GM12878 (cell line): Measurements from ENCODE around the gene POLN. TPM values are rescaled to one million over a fixed set of nuclear protein-coding genes. Genes with fewer than 3 reads are reported as not detected.

Source experiments
- ATAC-seq: fragments of 200-7000 bp; cut with Tn5 transposase; 3 replicates; pipeline ENCODE4 v1.9.1; 2020; ENCODE audit warnings: mild to moderate bottlenecking, moderate library complexity
- BruUV-seq: library from RNA; stranded (reverse); fragments of 400-500 nt; replicated peaks from 2 replicates; lab custom pipeline; 2021; lab: Mats Ljungman, UMichigan
- CTCF ChIA-PET: fragments of 300-600 bp; sonication (Branson Sonifier 250); formaldehyde crosslinking; extraction: SDS; loops from one replicate; lab custom pipeline; 2021; ENCODE audit warnings: inconsistent platforms; lab: Yijun Ruan, JAX
- POLR2A ChIA-PET: fragments of 350-600 bp; formaldehyde crosslinking; extraction: SDS; loops from one replicate; lab custom pipeline; 2021; ENCODE audit warnings: inconsistent platforms; lab: Charles Lee
- RAD21 ChIA-PET: fragments of 300-600 bp; sonication (Branson Sonifier 250); formaldehyde crosslinking; loops from one replicate; lab custom pipeline; 2023; ENCODE audit warnings: antibody characterized with exemption; ENCODE audit not compliant: unreplicated experiment; lab: Charles Lee
- SMC1A ChIA-PET: fragments of 300-600 bp; sonication (Branson Sonifier 250); formaldehyde crosslinking; loops from one replicate; lab custom pipeline; 2023; ENCODE audit not compliant: unreplicated experiment, uncharacterized antibody; lab: Charles Lee
- DNase-seq: peaks from one replicate; pipeline ENCODE4 v3.0.0-alpha.2; 2011; ENCODE audit warnings: low read depth, low spot score
- FAIRE-seq: peaks from 3 replicates; lab custom pipeline; 2011; peaks lifted over from hg19 to GRCh38; lab: Jason Lieb, UNC
- H2AFZ ChIP-seq: 2 replicates; pipeline ENCODE4 v1.6.0; 2011; ENCODE audit warnings: low read depth, low read length, control low read depth; ENCODE audit not compliant: control insufficient read depth
- H3K27ac ChIP-seq: 2 replicates; pipeline ENCODE4 v1.5.1; 2011; ENCODE audit warnings: control low read depth; ENCODE audit not compliant: control insufficient read depth, insufficient read depth
- H3K27me3 ChIP-seq, 2 experiments: replicated peaks in 1 of 2; 2 replicates each; pipeline versions ENCODE4 v1.6.0 to v1.6.1; 2011; ENCODE audit warnings: low read length in 1 of 2; ENCODE audit not compliant: control insufficient read depth in 2 of 2, insufficient read depth in 2 of 2
- H3K36me3 ChIP-seq, 2 experiments: 2 replicates each; pipeline ENCODE4 v1.5.1; 2011; ENCODE audit warnings: low read length in 1 of 2; ENCODE audit not compliant: control insufficient read depth in 2 of 2, insufficient read depth in 2 of 2
- H3K4me1 ChIP-seq: 2 replicates; pipeline ENCODE4 v1.6.1; 2011; ENCODE audit warnings: mild to moderate bottlenecking, low read length, moderate library complexity, mixed read lengths; ENCODE audit not compliant: control insufficient read depth, insufficient read depth
- H3K4me2 ChIP-seq: 2 replicates; pipeline ENCODE4 v1.6.0; 2011; ENCODE audit warnings: control low read depth; ENCODE audit not compliant: control insufficient read depth, insufficient read depth
- H3K4me3 ChIP-seq: fragments of 200-600 bp; sonication (generic); 2 replicates; pipeline ENCODE4 v1.5.1; 2016
- H3K79me2 ChIP-seq: 2 replicates; pipeline ENCODE4 v1.6.0; 2011; ENCODE audit warnings: low read length; ENCODE audit not compliant: control insufficient read depth, insufficient read depth
- H3K9ac ChIP-seq: 2 replicates; pipeline ENCODE4 v1.8.0; 2011; ENCODE audit warnings: low read length, control low read depth, mixed read lengths; ENCODE audit not compliant: control insufficient read depth, insufficient read depth
- H3K9me3 ChIP-seq: replicated peaks from 3 replicates; pipeline ENCODE4 v1.5.1; 2011; ENCODE audit warnings: mild to moderate bottlenecking, low read length; ENCODE audit not compliant: control insufficient read depth, insufficient read depth
- H4K20me1 ChIP-seq: 2 replicates; pipeline ENCODE4 v1.6.0; 2011; ENCODE audit not compliant: control insufficient read depth, insufficient read depth
- BCL11A ChIP-seq: IDR thresholded peaks from 2 replicates; pipeline ENCODE4 v1.6.1; 2011; ENCODE audit warnings: low read depth, low read length
- CEBPB ChIP-seq, 2 experiments: fragments of 150-350 bp in 1 of 2; IDR thresholded peaks; 2 replicates each; pipeline ENCODE4 v1.6.1; 2012 to 2014; ENCODE audit warnings: low read depth in 2 of 2, low read length in 2 of 2, borderline replicate concordance in 1 of 2, inconsistent platforms in 1 of 2
- DPF2 ChIP-seq: fragments of 450-650 bp; IDR thresholded peaks from 2 replicates; pipeline ENCODE4 v1.6.1; 2017; ENCODE audit warnings: mild to moderate bottlenecking
- EED ChIP-seq: sonication (generic); IDR thresholded peaks from 2 replicates; pipeline ENCODE4 v1.6.1; 2016; ENCODE audit warnings: antibody characterized with exemption, low read depth
- EGR1 ChIP-seq, 2 experiments: IDR thresholded peaks; 1 replicate in 1 of 2; 2 replicates in 1 of 2; pipeline ENCODE4 v1.6.1; 2011 to 2012; ENCODE audit warnings: low read depth in 2 of 2, low read length in 2 of 2, borderline replicate concordance in 1 of 2, mild to moderate bottlenecking in 1 of 2, moderate library complexity in 1 of 2
- GATAD2B ChIP-seq: fragments of 450-650 bp; conservative IDR thresholded peaks from 2 replicates; pipeline ENCODE4 v1.6.1; 2017; ENCODE audit warnings: low read depth, mild to moderate bottlenecking, moderate library complexity
- HDGF ChIP-seq: fragments of 450-650 bp; IDR thresholded peaks from 2 replicates; pipeline ENCODE4 v1.6.1; 2016; ENCODE audit warnings: antibody characterized with exemption
- JUNB ChIP-seq: IDR thresholded peaks from 2 replicates; pipeline ENCODE4 v1.6.1; 2016; ENCODE audit warnings: antibody characterized with exemption, mild to moderate bottlenecking
- KAT2A ChIP-seq: conservative IDR thresholded peaks from 2 replicates; pipeline ENCODE4 v1.6.1; 2011; ENCODE audit warnings: low read depth, low read length; ENCODE audit not compliant: control insufficient read depth
- PAX8 ChIP-seq: fragments of 450-650 bp; IDR thresholded peaks from 2 replicates; pipeline ENCODE4 v1.6.1; 2017; ENCODE audit warnings: mild to moderate bottlenecking, moderate library complexity
- SIX5 ChIP-seq: IDR thresholded peaks from 2 replicates; pipeline ENCODE4 v1.6.1; 2011; ENCODE audit warnings: mild to moderate bottlenecking, low read depth, low read length, moderate library complexity; ENCODE audit not compliant: severe bottlenecking
- SMAD1 ChIP-seq: fragments of 450-650 bp; IDR thresholded peaks from 2 replicates; pipeline ENCODE4 v1.6.1; 2018; ENCODE audit warnings: mild to moderate bottlenecking, low read depth; ENCODE audit not compliant: partially characterized antibody
- SREBF2 ChIP-seq: IDR thresholded peaks from 2 replicates; pipeline ENCODE4 v1.6.1; 2012; ENCODE audit warnings: mild to moderate bottlenecking, low read length
- SUPT20H ChIP-seq: IDR thresholded peaks from 2 replicates; pipeline ENCODE4 v1.6.1; 2011; ENCODE audit warnings: low read depth, mild to moderate bottlenecking, low read length, moderate library complexity, borderline replicate concordance; ENCODE audit not compliant: control insufficient read depth
- TAF1 ChIP-seq: IDR thresholded peaks from 2 replicates; pipeline ENCODE4 v1.6.1; 2011; ENCODE audit warnings: mild to moderate bottlenecking, low read depth, low read length, borderline replicate concordance
- ZNF592 ChIP-seq: fragments of 450-650 bp; IDR thresholded peaks from 2 replicates; pipeline ENCODE4 v1.6.1; 2017; ENCODE audit warnings: mild to moderate bottlenecking, moderate library complexity
- WGBS: methylation state at CpG from one replicate; pipeline ENCODE4 v1.1.6; 2016; ENCODE audit warnings: low lambda C conversion rate; ENCODE audit not compliant: insufficient replicate concordance, insufficient coverage; ENCODE audit errors: missing lambda C conversion rate; 5-methylcytosine and 5-hydroxymethylcytosine counted together
- in situ Hi-C: fragments of 300-500 bp; cut with MboI; formaldehyde crosslinking; loops from 9 replicates; pipeline ENCODE4 v1.14.3; 2018; ENCODE audit warnings: mixed read lengths
- intact Hi-C: fragments of 100-400 bp; cut with micrococcal nuclease; formaldehyde crosslinking; loops from one replicate; pipeline ENCODE4 v1.14.2; 2022; ENCODE audit not compliant: unreplicated experiment
- polyA plus RNA-seq, 11 experiments: library from polyadenylated mRNA; depleted of rRNA in 4 of 11; unstranded in 6 of 11; stranded (reverse) in 5 of 11; fragments of >200 nt; fragmentation: Nextera tagmentation in 4 of 11; fragmentation: Illumina TruSeq in 1 of 11; extraction: Ambion mirVana in 4 of 11; extraction: Trizol in 1 of 11; gene quantifications; 1 replicate in 1 of 11; 2 replicates in 10 of 11; pipeline versions ENCODE4 v1.2.1 to v1.2.3, GENCODE V29; 2011 to 2016; ENCODE audit warnings: inconsistent platforms in 2 of 11, missing spikeins in 2 of 11, low read depth in 1 of 11
- total RNA-seq, 4 experiments: library from RNA; depleted of rRNA in 3 of 4; stranded (reverse); fragments of >200 nt in 3 of 4; fragmentation: Illumina TruSeq in 1 of 4; extraction: Trizol in 1 of 4; gene quantifications; 2 replicates each; pipeline versions ENCODE4 v1.2.1 to v1.2.3, GENCODE V29; 2013 to 2021
- TF ChIP-seq, protein P1 (sequence below): IDR thresholded peaks from 2 replicates; pipeline ENCODE4 v1.6.1; 2012; ENCODE audit warnings: low read length, inconsistent platforms
- TF ChIP-seq, protein P2 (sequence below): fragments of 150-350 bp; IDR thresholded peaks from 2 replicates; pipeline ENCODE4 v1.6.1; 2014; ENCODE audit warnings: mild to moderate bottlenecking, low read depth, low read length

POLN gene
- total and polyA plus RNA-seq, 10 of the 15 experiments (the other 5 are each of a cell fraction or from before 2014, with no cell fraction given), result 0.09 to 2.0 (median 0.95) TPM; not detected in 1

DNA sequence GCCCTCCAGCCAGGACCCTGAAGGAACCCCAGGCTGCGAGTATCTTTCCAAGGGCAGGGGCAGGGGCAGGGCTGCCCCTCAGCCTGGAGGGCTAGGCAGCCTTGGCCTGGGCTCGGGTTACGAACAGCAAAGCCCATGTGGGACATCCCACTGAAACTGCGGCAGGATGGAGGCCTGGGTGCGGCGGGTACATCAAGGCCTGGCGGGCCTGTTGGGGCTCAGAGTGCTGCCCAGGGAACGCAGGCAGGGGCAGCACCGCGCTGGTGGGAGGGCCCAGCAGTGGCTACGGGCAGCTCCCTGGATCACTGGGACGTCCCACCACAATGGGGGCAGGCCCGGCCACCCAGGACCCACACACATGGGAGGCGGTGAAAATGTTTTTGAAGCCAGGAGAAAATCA is 171.9 kb downstream of the POLN start:
- CTCF ChIA-PET, result no interaction called here
- SMC1A ChIA-PET, result no interaction called here
- no peak overlapping the region for H3K4me3 ChIP-seq
- H3K4me2 ChIP-seq, result no peak overlapping the region
- POLR2A ChIA-PET, result no interaction called here
- no peaks in the 10 kb centered on the region for H3K27me3 ChIP-seq
- ATAC-seq (no peak), FAIRE-seq (no peak), DNase-seq (no peak)
- no peak overlapping the region for H3K27ac ChIP-seq
- RAD21 ChIA-PET, result no interaction called here
- no peaks in the 10 kb centered on the region for H3K79me2 ChIP-seq
- BruUV-seq, result no TSS peak
- H2AFZ ChIP-seq, result no peak overlapping the region
- H4K20me1 ChIP-seq, result no peaks in the 10 kb centered on the region
- intact Hi-C loops, result no loop called here
- no peaks in the 10 kb centered on the region for H3K4me1 ChIP-seq
- no peak overlapping the region for H3K9ac ChIP-seq
- in situ Hi-C loops, result no loop called here
- no peaks in the 10 kb centered on the region for H3K9me3 ChIP-seq
- H3K36me3 ChIP-seq, result no peaks in the 10 kb centered on the region
- TF ChIP-seq SIX5 (no peak), SUPT20H (no peak), KAT2A (no peak), ZNF592 (no peak), GATAD2B (no peak), SMAD1 (no peak), HDGF (no peak), EED (no peak), CEBPB (IDR thresholded peaks at IDR 0.05; ENCODE audit: borderline replicate concordance in 1 of 2, low read depth in 2 of 2, low read length in 2 of 2) (no peak), JUNB (no peak), SREBF2 (no peak), TAF1 (no peak), EGR1 (IDR thresholded peaks at IDR 0.05; ENCODE audit: borderline replicate concordance in 1 of 2, low read depth in 2 of 2, low read length in 2 of 2) (no peak), PAX8 (no peak), DPF2 (no peak), BCL11A (no peak)
- TF ChIP-seq, protein P1, sequence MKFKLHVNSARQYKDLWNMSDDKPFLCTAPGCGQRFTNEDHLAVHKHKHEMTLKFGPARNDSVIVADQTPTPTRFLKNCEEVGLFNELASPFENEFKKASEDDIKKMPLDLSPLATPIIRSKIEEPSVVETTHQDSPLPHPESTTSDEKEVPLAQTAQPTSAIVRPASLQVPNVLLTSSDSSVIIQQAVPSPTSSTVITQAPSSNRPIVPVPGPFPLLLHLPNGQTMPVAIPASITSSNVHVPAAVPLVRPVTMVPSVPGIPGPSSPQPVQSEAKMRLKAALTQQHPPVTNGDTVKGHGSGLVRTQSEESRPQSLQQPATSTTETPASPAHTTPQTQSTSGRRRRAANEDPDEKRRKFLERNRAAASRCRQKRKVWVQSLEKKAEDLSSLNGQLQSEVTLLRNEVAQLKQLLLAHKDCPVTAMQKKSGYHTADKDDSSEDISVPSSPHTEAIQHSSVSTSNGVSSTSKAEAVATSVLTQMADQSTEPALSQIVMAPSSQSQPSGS, result no peak
- TF ChIP-seq, protein P2, sequence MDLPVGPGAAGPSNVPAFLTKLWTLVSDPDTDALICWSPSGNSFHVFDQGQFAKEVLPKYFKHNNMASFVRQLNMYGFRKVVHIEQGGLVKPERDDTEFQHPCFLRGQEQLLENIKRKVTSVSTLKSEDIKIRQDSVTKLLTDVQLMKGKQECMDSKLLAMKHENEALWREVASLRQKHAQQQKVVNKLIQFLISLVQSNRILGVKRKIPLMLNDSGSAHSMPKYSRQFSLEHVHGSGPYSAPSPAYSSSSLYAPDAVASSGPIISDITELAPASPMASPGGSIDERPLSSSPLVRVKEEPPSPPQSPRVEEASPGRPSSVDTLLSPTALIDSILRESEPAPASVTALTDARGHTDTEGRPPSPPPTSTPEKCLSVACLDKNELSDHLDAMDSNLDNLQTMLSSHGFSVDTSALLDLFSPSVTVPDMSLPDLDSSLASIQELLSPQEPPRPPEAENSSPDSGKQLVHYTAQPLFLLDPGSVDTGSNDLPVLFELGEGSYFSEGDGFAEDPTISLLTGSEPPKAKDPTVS, result no peak
- WGBS, result 47% methylated on average over 13 of the region's 14 CpGs
